GM12801 (cell line): ENCODE measurements around the gene SCN9A.

ENCODE experiments used
- CTCF ChIP-seq: IDR thresholded peaks from one replicate; pipeline ENCODE4 v1.5.1; 2011; ENCODE audit warnings: control low read depth; ENCODE audit not compliant: insufficient read length; ENCODE audit errors: extremely low read depth

SCN9A gene

DNA sequence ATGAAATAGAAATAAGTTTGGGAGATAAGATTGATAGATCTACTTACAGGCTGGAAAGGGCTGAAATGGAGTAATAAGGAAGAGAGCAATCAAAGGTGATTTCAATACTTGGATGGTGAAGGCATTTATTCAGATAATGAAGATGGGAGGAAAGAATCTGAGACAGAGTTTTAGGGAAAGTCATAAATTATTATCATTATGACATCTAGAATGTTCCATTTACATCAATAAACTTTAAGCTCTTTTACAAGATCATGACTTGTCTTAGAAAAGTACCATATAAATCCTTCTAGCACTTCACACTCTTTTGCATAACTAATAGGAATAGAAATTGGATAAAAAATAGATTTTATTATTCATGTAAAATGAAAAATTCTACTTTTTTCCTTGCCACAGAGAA, 2.2 kb downstream of the SCN9A start:
- TF ChIP-seq CTCF, result no peak

DNA sequence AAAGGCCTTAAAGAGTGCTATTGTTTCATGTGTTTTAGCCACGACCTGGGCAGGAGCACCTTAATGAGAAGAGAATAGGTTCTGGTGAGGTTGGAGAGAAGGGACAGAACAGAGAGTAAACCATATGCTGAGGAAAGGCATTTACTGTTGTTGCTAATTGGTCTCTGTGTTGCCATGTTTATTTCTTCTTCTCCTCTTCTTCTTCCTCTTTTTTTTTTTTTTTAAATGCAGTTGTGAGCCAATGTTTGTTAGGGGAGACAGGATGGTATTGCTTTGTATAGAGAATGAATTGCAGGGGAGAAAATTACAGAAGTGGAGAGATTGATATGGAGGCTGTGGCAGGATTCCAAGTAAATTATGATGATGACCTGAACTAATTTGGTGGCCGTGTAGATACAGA, 2.6 kb downstream of the SCN9A start:
- TF ChIP-seq CTCF, result no peak

GRCh38 chr2:166372046-166372445, 3.7 kb downstream of the SCN9A start:
- TF ChIP-seq CTCF, result no peak

- TF ChIP-seq CTCF, result no peak
These were observed 9.8 kb downstream of the SCN9A start for GRCh38 chr2:166365803-166366420.

- TF ChIP-seq CTCF, result no peak
These were observed 10.5 kb downstream of the SCN9A start for GRCh38 chr2:166365239-166365638.

GRCh38 chr2:166364476-166365161, 11.1 kb downstream of the SCN9A start:
- no peak for TF ChIP-seq CTCF

- TF ChIP-seq CTCF, result no peak
These were observed 14.2 kb downstream of the SCN9A start for GRCh38 chr2:166361351-166362153.
